SJSA1 (cell line): ENCODE data around the gene CYP46A1. TPM values are rescaled to one million over a fixed set of nuclear protein-coding genes. Genes with fewer than 3 reads are reported as not detected.
A peak's percentile ranks its signal among the peaks of the same experiment; 100 is the strongest.

ENCODE experiments used
- DNase-seq, 2 experiments: peaks; one replicate each; pipeline ENCODE4 v3.0.0-alpha.2; 2015 to 2020; ENCODE audit warnings: low spot score in 2 of 2, low read depth in 1 of 2
- H3K27ac ChIP-seq: fragments of 250-450 bp; sonication (Bioruptor Pico); 2 replicates; pipeline ENCODE4 v1.5.1; 2020; ENCODE audit warnings: mild to moderate bottlenecking, moderate library complexity
- H3K27me3 ChIP-seq: fragments of 250-450 bp; sonication (Bioruptor Pico); replicated peaks from 2 replicates; pipeline ENCODE4 v1.5.1; 2020; ENCODE audit warnings: mild to moderate bottlenecking, moderate library complexity
- H3K36me3 ChIP-seq: fragments of 250-450 bp; sonication (Bioruptor Pico); 2 replicates; pipeline ENCODE4 v1.5.1; 2020; ENCODE audit warnings: mild to moderate bottlenecking
- H3K4me1 ChIP-seq: fragments of 250-450 bp; sonication (Bioruptor Pico); replicated peaks from 2 replicates; pipeline ENCODE4 v1.6.1; 2021; ENCODE audit warnings: mild to moderate bottlenecking
- H3K4me3 ChIP-seq: fragments of 250-450 bp; sonication (Bioruptor Pico); 2 replicates; pipeline ENCODE4 v1.5.1; 2020; ENCODE audit warnings: mild to moderate bottlenecking
- H3K9me3 ChIP-seq: fragments of 250-450 bp; sonication (Bioruptor Pico); replicated peaks from 2 replicates; pipeline ENCODE4 v1.5.1; 2020; ENCODE audit warnings: mild to moderate bottlenecking
- total RNA-seq: library from RNA; depleted of rRNA; stranded (reverse); fragments of >200 nt; shearing (Covaris generic); gene quantifications from 2 replicates; pipeline ENCODE4 v1.2.3, GENCODE V29; 2014

The CYP46A1 gene
- total RNA-seq, 1 experiment from 2014 or later: 0.21 TPM

- H3K27me3 ChIP-seq: no peaks in the 10 kb centered on the region
- no peaks in the 10 kb centered on the region for H3K36me3 ChIP-seq
- peak overlapping the region; percentile 79 for H3K27ac ChIP-seq
- H3K4me3 ChIP-seq: peak overlapping the region; percentile 58
- peaks cover 14% of the 10 kb centered on the region for H3K4me1 ChIP-seq
- H3K9me3 ChIP-seq: 0 out of 2 replicates have a peak, but pooled peaks cover 3% of the 10 kb centered on the region
- DNase-seq: peak; percentile 64 to 81
Observed at GRCh38 chr14:99682809-99683618, 1.1 kb upstream of the CYP46A1 start.

- peaks cover 14% of the 10 kb centered on the region for H3K4me1 ChIP-seq
- no peak overlapping the region for H3K27ac ChIP-seq
- no peaks in the 10 kb centered on the region for H3K36me3 ChIP-seq
- peak overlapping the region; percentile 58 for H3K4me3 ChIP-seq
- DNase-seq: no peak
- H3K27me3 ChIP-seq: no peaks in the 10 kb centered on the region
- no peaks in the 10 kb centered on the region for H3K9me3 ChIP-seq
Observed at GRCh38 chr14:99684410-99684934, 374 bp downstream of the CYP46A1 start.

GRCh38 chr14:99685151-99685591 lies 1.1 kb downstream of the CYP46A1 start:
- Histone ChIP-seq H3K9me3 (no peaks in the 10 kb centered on the region), H3K36me3 (no peaks in the 10 kb centered on the region), H3K27me3 (no peaks in the 10 kb centered on the region), H3K4me3 (no peak overlapping the region), H3K27ac (no peak overlapping the region), H3K4me1 (peaks cover 14% of the 10 kb centered on the region)
- DNase-seq: peak in 1 of 2 experiments; percentile 23

- Histone ChIP-seq H3K4me1 (peaks cover 14% of the 10 kb centered on the region), H3K4me3 (no peak overlapping the region), H3K9me3 (no peaks in the 10 kb centered on the region), H3K36me3 (no peaks in the 10 kb centered on the region), H3K27me3 (no peaks in the 10 kb centered on the region), H3K27ac (no peak overlapping the region)
- DNase-seq: peak in 1 of 2 experiments; percentile 11
Observed at GRCh38 chr14:99685596-99685995, 1.5 kb downstream of the CYP46A1 start.

- peaks cover 14% of the 10 kb centered on the region for H3K4me1 ChIP-seq
Observed at GRCh38 chr14:99686557-99687283, 2.6 kb downstream of the CYP46A1 start.

GRCh38 chr14:99687284-99688209 lies 3.4 kb downstream of the CYP46A1 start:
- DNase-seq: no peak
- peaks cover 14% of the 10 kb centered on the region for H3K4me1 ChIP-seq
- no peaks in the 10 kb centered on the region for H3K9me3 ChIP-seq
- no peak overlapping the region for H3K4me3 ChIP-seq
- H3K36me3 ChIP-seq: no peaks in the 10 kb centered on the region
- no peak overlapping the region for H3K27ac ChIP-seq
- H3K27me3 ChIP-seq: no peaks in the 10 kb centered on the region

More at GRCh38 chr14:99686557-99687283, 2.6 kb downstream of the CYP46A1 start:
- Histone ChIP-seq H3K36me3 (no peaks in the 10 kb centered on the region), H3K27ac (no peak overlapping the region), H3K4me3 (no peak overlapping the region), H3K9me3 (no peaks in the 10 kb centered on the region), H3K27me3 (no peaks in the 10 kb centered on the region)
- no peak for DNase-seq

GRCh38 chr14:99688210-99688581 lies 4.1 kb downstream of the CYP46A1 start:
- Histone ChIP-seq H3K27ac (no peak overlapping the region), H3K9me3 (no peaks in the 10 kb centered on the region), H3K4me3 (no peak overlapping the region), H3K36me3 (no peaks in the 10 kb centered on the region), H3K27me3 (no peaks in the 10 kb centered on the region), H3K4me1 (peaks cover 7% of the 10 kb centered on the region)
- no peak for DNase-seq

GRCh38 chr14:99688629-99689028 lies 4.5 kb downstream of the CYP46A1 start:
- H3K27ac ChIP-seq: no peak overlapping the region
- no peak for DNase-seq
- H3K4me1 ChIP-seq: peaks cover 6% of the 10 kb centered on the region
- no peaks in the 10 kb centered on the region for H3K36me3 ChIP-seq
- no peaks in the 10 kb centered on the region for H3K27me3 ChIP-seq
- H3K4me3 ChIP-seq: no peak overlapping the region
- no peaks in the 10 kb centered on the region for H3K9me3 ChIP-seq

GRCh38 chr14:99689266-99690236 lies 5.5 kb downstream of the CYP46A1 start:
- H3K27me3 ChIP-seq: no peaks in the 10 kb centered on the region
- no peak for DNase-seq
- H3K4me1 ChIP-seq: peaks cover 2% of the 10 kb centered on the region
- no peak overlapping the region for H3K4me3 ChIP-seq
- H3K27ac ChIP-seq: no peak overlapping the region
- H3K9me3 ChIP-seq: no peaks in the 10 kb centered on the region
- no peaks in the 10 kb centered on the region for H3K36me3 ChIP-seq

GRCh38 chr14:99690636-99691035 lies 6.5 kb downstream of the CYP46A1 start:
- Histone ChIP-seq H3K27ac (no peak overlapping the region), H3K36me3 (no peaks in the 10 kb centered on the region), H3K4me1 (no peaks in the 10 kb centered on the region), H3K9me3 (no peaks in the 10 kb centered on the region), H3K27me3 (no peaks in the 10 kb centered on the region), H3K4me3 (no peak overlapping the region)
- DNase-seq: no peak

GRCh38 chr14:99691111-99691885 lies 7.2 kb downstream of the CYP46A1 start:
- Histone ChIP-seq H3K27ac (no peak overlapping the region), H3K27me3 (no peaks in the 10 kb centered on the region), H3K9me3 (no peaks in the 10 kb centered on the region), H3K4me1 (no peaks in the 10 kb centered on the region), H3K4me3 (no peak overlapping the region), H3K36me3 (no peaks in the 10 kb centered on the region)
- no peak for DNase-seq

GRCh38 chr14:99693918-99694317 lies 9.8 kb downstream of the CYP46A1 start:
- no peaks in the 10 kb centered on the region for H3K9me3 ChIP-seq
- H3K27ac ChIP-seq: no peak overlapping the region
- no peak overlapping the region for H3K4me3 ChIP-seq
- no peaks in the 10 kb centered on the region for H3K36me3 ChIP-seq
- no peaks in the 10 kb centered on the region for H3K27me3 ChIP-seq
- no peaks in the 10 kb centered on the region for H3K4me1 ChIP-seq
- no peak for DNase-seq
